HG03558 (cell line): ENCODE results near the gene KRTAP27-1.

ENCODE experiments used
- ATAC-seq: cut with Tn5 transposase; IDR thresholded peaks from one replicate; pipeline ENCODE4 v1.9.1; 2021; ENCODE audit warnings: moderate number of reproducible peaks; ENCODE audit not compliant: unreplicated experiment; ENCODE audit errors: extremely low read depth

KRTAP27-1 gene

DNA sequence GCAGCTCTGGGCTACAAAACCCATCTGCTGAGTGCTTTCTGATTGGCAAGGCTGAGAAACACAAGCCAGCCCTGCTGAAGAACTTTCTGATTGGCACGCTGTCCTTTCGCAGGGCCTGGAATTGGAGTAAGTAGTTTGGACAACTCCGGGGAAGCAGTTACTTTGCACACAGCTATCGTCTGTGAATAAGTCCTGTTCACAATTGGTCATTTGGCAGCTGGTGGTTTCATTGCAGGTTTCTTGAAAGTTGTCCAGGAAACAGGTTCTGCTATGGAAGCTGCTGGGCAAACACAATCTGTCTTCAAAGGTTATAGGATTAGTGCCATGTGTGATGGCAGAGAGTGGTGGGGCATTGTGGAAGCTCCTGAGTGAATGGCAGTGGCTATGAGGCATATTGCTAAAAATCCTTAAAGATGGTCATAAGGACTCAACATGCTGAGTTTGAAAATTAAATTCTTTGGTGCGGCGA lies at the start of gene KRTAP27-1:
Gene KRTAP27-1 (minus strand): TSS at position 419 of the 469 bp plus-strand sequence. CDS start 26 bp downstream, at position 393.
- ATAC-seq: no peak

DNA sequence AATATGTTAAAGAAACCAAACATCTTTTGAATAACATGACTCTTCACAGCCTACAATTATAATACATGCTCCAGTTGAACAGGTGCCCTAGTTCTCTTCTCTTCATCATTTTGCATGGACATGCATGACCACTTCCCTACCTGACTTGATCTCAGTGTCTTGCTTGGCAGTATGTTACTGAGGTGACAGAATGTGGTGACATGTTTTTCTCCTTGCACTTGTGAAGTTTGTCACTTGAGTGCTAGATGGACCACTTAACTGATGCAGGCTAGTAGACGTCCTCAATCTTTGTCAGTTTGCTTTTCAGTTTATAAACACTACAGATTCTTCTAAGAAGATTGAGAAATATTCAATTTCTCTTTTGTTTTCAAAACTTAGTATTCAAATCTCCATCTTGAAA lies 44.7 kb upstream of the KRTAP27-1 start:
- ATAC-seq: no peak

GRCh38 chr21:30372139-30372770 lies 34.8 kb upstream of the KRTAP27-1 start, which contains the start of gene KRTAP13-2:
Gene KRTAP13-2, minus strand, starts transcription at chr21:30372271. Its CDS starts 58 bp downstream, at chr21:30372213.
- ATAC-seq: no peak

GRCh38 chr21:30355906-30356305 lies 18.4 kb upstream of the KRTAP27-1 start:
- no peak for ATAC-seq

DNA sequence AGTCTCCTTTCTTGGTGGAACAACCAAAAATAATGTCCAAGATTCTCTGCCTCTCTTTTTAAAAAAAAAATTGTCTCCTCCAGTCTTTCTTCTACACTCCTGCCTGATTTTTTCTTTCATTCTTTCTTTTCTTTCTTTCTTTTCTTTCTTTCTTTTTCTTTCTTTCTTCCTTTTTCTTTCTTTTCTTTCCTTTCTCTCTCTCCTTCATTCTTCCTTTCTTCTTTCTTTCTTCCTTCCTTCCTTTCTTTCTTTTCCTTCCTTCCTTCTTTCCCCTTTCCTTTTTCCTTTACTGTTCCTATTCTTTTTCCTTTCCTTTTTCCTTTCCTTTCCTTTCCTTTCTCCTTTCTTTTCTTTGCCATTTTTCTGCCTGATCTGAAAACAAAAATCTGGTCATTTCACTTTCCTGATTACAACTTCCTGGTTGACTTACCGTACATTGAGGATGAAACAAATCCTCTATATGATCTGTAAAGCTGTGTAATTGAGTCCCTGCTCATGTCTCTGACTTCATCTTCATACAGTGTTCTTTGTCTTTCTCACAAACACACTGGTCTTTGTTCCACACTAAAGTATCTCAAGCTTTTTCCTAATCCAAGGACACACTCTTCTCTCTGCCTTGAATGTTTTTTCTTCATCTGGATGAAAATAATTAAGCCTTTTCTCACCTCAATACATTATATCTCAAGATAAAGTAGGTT lies 17.0 kb upstream of the KRTAP27-1 start:
- ATAC-seq: no peak

DNA sequence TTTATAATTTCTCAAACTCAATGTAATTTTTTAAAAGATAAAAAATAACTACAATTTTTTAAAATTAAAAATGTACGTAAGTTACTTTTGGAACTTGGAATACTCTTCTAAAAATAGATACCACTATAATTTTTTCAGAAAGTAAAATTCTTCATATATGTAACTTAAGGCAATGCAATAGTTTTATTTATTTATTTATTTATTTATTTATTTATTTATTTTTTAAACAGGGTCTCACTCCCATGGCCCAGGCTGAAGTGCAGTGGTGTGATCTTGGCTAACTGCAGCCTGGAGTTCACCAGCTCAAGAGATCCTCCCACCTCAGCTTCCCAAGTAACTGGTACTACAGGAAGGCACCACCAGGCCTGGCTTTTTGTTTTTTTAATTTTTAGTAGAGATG lies 14.0 kb upstream of the KRTAP27-1 start:
- ATAC-seq: no peak

DNA sequence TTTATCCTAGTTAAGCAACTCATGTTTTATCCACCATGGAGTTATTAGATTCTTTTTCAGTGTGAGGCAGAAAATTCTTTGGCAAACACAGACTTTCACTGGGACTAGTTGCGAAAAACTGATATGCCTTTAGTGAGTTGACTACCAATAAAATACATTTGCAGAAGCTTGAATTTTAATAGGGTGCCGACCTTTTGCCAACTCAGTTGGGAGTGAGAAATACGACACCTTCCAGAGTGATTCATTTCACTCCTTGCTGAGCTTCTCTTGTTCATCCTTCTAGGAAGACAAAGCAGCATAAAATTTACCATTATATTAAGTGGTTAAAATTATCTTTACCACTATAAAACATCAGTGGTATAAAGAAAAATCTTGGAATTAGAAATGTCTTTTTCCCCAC lies 12.1 kb upstream of the KRTAP27-1 start:
- ATAC-seq: no peak

DNA sequence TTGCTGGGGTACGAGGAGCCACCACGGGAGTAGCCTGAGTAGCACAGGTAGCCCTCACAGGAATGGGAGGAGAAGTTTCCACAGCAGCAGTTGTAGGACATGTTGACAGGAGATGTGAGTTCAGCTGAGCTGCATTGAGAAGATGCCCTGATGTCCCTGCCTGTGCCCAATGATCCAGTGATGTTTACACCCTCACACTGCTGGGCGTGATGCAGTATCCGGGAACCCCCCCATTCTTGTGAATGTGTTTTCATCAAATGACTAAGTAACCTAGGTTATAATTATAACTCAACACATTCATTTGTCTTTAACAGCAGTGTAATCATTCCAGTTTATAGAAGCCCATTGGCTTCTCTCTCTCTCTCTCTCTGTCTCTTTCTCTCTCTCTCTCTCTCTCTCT lies 11.0 kb upstream of the KRTAP27-1 start, which contains the start of gene KRTAP23-1:
Gene KRTAP23-1 (minus strand): TSS at position 101 of the 400 bp plus-strand sequence. CDS start 0 bp downstream, at position 101.
- no peak for ATAC-seq

DNA sequence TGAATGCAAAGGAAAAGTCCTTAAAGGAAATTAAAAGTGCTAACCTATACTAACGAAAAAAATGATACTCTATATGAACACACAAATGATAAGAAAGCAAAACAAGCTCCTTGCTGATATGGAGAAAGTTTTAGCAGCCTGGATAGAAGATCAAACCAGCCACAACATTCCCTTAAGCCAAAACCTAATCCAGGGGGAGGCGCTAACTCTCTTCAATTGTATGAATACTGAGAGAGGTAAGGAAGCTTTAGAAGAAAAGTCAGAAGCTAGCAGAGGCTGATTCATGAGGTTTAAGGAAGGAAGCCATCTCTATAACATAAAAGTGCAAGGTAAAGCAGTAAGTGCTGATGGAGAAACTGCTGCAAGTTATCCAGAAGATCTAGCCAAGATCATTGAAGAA lies 7.5 kb upstream of the KRTAP27-1 start:
- ATAC-seq: no peak

- no peak for ATAC-seq
These were observed 3.5 kb upstream of the KRTAP27-1 start for GRCh38 chr21:30340714-30341573.

GRCh38 chr21:30338717-30339116 lies 1.2 kb upstream of the KRTAP27-1 start:
- no peak for ATAC-seq

DNA sequence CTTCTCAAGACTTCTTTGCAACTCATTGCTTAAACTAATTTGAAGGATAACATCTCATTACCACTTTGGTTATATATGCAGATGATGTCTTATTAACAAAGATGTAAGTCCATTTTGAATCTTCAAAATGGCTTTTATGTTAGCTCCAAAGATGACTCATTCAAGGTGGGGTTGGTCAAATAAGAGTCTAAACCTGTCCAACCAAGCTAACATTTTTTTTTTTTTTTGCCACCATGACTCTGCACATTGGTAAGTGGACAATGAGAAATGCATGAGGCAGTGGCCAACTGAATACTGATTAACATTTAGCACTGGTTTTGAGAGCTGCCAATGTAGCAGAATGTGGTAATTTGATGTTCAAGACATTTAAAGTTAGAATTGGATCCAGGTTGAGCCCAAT lies 278 bp upstream of the KRTAP27-1 start:
- no peak for ATAC-seq

- no peak for ATAC-seq
These were observed 898 bp downstream of the KRTAP27-1 start for GRCh38 chr21:30336596-30336995.

DNA sequence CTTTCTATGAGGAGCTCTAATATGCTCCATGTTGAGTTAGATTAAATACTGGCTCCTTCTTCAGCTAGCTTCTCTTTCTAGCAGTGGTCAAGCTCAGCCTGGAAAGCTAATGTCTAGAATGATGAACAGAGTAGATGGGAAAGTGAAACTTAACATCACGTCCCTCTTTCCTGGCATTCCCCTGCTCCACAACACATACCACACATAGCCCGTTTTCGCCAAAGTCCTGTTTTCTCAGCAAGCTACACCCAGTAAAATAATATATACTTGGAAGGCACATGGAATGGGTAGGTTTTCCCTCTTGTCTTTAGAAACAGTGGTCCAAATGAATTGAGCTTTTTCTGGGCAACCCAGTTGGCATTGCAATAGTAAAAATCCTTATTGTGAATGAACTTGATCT lies 3.8 kb downstream of the KRTAP27-1 start:
- no peak for ATAC-seq

GRCh38 chr21:30332681-30333080 lies 4.8 kb downstream of the KRTAP27-1 start:
- no peak for ATAC-seq

GRCh38 chr21:30329203-30329875 lies 8.2 kb downstream of the KRTAP27-1 start:
- no peak for ATAC-seq

GRCh38 chr21:30326390-30326789 lies 11.1 kb downstream of the KRTAP27-1 start:
- no peak for ATAC-seq

GRCh38 chr21:30320215-30320614 lies 17.3 kb downstream of the KRTAP27-1 start, which contains the start of gene KRTAP26-1:
Gene KRTAP26-1, minus strand, starts transcription at chr21:30320315. Its CDS starts 280 bp downstream, at chr21:30320035.
- ATAC-seq: no peak

DNA sequence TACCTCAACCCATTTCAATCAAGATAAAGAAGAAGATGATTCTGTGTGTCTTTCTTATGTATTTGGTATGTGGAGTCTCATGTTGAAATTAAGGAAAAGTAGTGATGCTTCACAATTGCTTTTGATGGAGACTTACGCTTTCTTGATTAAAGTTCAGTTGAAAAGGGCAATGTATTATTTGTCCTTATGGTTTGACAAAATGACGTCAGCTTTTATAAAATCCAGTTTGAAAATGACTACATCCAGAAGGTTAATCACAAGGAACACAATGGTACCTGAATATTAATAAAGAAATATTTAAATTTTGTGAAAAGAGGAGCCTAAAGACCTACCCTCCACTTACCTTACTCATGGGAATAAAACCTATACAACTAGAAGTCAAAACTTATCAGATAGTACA lies 21.8 kb downstream of the KRTAP27-1 start:
- ATAC-seq: no peak

DNA sequence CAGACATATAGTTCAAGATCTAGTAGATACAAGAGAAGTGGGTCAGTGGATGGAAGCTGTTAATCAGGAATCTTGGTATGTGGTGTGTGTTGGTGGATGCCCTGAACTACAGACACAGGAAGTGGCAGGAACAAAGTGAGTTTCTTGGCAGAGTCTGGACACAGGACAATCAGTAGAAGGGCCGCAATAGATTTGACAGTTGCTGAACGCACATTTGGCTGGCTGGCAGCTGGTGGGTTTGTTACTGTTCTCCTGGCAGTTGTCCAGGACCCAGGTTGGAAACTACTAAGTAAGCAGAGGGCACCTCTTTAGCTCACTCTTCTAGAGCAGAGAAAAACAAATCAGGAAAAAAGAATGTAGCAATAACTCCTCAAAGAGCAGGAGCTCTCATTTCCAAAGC lies 30.6 kb downstream of the KRTAP27-1 start:
- ATAC-seq: no peak
